ENCODE results near the gene DTX1. TPM values are rescaled to one million over a fixed set of nuclear protein-coding genes. Genes with fewer than 3 reads are reported as not detected.

DTX1 gene
- total and polyA plus RNA-seq, 2 of the 13 experiments (the other 11 are each of a cell fraction or from before 2014, with no cell fraction given) = not detected

- Histone ChIP-seq H4K20me1 (ENCODE audit: insufficient read depth, low read length) (no peaks in the 10 kb centered on the region), H3K27me3 (ENCODE audit: control insufficient read depth in 1 of 2, insufficient read depth in 2 of 2, low read length in 2 of 2) (peaks cover 0 to 1% of the 10 kb centered on the region in 2 experiments; a peak in 1 of 5 replicates), H3K27ac (ENCODE audit: extremely low read length, insufficient read depth, low read length) (no peak overlapping the region), H3K4me1 (ENCODE audit: insufficient read depth, low read length) (no peaks in the 10 kb centered on the region), H3K79me2 (ENCODE audit: insufficient read depth, low read length) (no peaks in the 10 kb centered on the region), H3K36me3 (replicated peaks in 1 of 2; ENCODE audit: control insufficient read depth in 1 of 2, insufficient read depth in 2 of 2, low read length in 2 of 2) (no peaks in the 10 kb centered on the region), H2AFZ (ENCODE audit: low read length) (no peak overlapping the region), H3K4me2 (ENCODE audit: low read depth, low read length) (no peak overlapping the region), H3K9ac (ENCODE audit: insufficient read depth, low read depth, low read length) (no peak overlapping the region), H3K4me3 (replicated peaks in 1 of 3; ENCODE audit: insufficient read depth in 1 of 3, low read depth in 2 of 3, low read length in 3 of 3) (no peak overlapping the region), H3K9me3 (ENCODE audit: low read length) (no peaks in the 10 kb centered on the region)
- no CpG with 5 or more reads among the region's 3 CpGs for WGBS (ENCODE audit: low lambda C conversion rate)
- in situ Hi-C loops (cut with HindIII; ENCODE audit: extremely low pct_ligation_motif_present, low pct_unique_long_range_greater_than_20kb) = no loop called here
- BruUV-seq (replicated peaks) = no TSS peak
- DNase-seq (ENCODE audit: low spot score) = no peak
- no peak for TF ChIP-seq ZFP41 (CRISPR knock-in tag; IDR thresholded peaks at IDR 0.05; ENCODE audit: borderline replicate concordance)
- no peak for TF ChIP-seq CREBL2 (CRISPR knock-in tag; IDR thresholded peaks at IDR 0.05; ENCODE audit: borderline replicate concordance)
- no peak for TF ChIP-seq ZNF446 (CRISPR knock-in tag; IDR thresholded peaks at IDR 0.05)
- TF ChIP-seq, protein P1, sequence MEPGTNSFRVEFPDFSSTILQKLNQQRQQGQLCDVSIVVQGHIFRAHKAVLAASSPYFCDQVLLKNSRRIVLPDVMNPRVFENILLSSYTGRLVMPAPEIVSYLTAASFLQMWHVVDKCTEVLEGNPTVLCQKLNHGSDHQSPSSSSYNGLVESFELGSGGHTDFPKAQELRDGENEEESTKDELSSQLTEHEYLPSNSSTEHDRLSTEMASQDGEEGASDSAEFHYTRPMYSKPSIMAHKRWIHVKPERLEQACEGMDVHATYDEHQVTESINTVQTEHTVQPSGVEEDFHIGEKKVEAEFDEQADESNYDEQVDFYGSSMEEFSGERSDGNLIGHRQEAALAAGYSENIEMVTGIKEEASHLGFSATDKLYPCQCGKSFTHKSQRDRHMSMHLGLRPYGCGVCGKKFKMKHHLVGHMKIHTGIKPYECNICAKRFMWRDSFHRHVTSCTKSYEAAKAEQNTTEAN (CRISPR knock-in tag; conservative IDR thresholded peaks at IDR 0.05) = no peak
- no peak for TF ChIP-seq ZNF20 (CRISPR knock-in tag; IDR thresholded peaks at IDR 0.05)
- TF ChIP-seq, protein P2, sequence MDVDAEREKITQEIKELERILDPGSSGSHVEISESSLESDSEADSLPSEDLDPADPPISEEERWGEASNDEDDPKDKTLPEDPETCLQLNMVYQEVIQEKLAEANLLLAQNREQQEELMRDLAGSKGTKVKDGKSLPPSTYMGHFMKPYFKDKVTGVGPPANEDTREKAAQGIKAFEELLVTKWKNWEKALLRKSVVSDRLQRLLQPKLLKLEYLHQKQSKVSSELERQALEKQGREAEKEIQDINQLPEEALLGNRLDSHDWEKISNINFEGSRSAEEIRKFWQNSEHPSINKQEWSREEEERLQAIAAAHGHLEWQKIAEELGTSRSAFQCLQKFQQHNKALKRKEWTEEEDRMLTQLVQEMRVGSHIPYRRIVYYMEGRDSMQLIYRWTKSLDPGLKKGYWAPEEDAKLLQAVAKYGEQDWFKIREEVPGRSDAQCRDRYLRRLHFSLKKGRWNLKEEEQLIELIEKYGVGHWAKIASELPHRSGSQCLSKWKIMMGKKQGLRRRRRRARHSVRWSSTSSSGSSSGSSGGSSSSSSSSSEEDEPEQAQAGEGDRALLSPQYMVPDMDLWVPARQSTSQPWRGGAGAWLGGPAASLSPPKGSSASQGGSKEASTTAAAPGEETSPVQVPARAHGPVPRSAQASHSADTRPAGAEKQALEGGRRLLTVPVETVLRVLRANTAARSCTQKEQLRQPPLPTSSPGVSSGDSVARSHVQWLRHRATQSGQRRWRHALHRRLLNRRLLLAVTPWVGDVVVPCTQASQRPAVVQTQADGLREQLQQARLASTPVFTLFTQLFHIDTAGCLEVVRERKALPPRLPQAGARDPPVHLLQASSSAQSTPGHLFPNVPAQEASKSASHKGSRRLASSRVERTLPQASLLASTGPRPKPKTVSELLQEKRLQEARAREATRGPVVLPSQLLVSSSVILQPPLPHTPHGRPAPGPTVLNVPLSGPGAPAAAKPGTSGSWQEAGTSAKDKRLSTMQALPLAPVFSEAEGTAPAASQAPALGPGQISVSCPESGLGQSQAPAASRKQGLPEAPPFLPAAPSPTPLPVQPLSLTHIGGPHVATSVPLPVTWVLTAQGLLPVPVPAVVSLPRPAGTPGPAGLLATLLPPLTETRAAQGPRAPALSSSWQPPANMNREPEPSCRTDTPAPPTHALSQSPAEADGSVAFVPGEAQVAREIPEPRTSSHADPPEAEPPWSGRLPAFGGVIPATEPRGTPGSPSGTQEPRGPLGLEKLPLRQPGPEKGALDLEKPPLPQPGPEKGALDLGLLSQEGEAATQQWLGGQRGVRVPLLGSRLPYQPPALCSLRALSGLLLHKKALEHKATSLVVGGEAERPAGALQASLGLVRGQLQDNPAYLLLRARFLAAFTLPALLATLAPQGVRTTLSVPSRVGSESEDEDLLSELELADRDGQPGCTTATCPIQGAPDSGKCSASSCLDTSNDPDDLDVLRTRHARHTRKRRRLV (CRISPR knock-in tag; IDR thresholded peaks at IDR 0.05) = no peak
- TF ChIP-seq SRSF9 (IDR thresholded peaks at IDR 0.05; ENCODE audit: borderline replicate concordance, insufficient read depth, low read depth, low read length, poor library complexity, severe bottlenecking) = no peak
- TF ChIP-seq KLF6 (CRISPR knock-in tag; IDR thresholded peaks at IDR 0.05) = no peak
- TF ChIP-seq NR2F1 (CRISPR knock-in tag; IDR thresholded peaks at IDR 0.05) = no peak
- no peak for TF ChIP-seq ZBTB8A (CRISPR knock-in tag; IDR thresholded peaks at IDR 0.05; ENCODE audit: borderline replicate concordance, low read depth)
- TF ChIP-seq, protein P3, sequence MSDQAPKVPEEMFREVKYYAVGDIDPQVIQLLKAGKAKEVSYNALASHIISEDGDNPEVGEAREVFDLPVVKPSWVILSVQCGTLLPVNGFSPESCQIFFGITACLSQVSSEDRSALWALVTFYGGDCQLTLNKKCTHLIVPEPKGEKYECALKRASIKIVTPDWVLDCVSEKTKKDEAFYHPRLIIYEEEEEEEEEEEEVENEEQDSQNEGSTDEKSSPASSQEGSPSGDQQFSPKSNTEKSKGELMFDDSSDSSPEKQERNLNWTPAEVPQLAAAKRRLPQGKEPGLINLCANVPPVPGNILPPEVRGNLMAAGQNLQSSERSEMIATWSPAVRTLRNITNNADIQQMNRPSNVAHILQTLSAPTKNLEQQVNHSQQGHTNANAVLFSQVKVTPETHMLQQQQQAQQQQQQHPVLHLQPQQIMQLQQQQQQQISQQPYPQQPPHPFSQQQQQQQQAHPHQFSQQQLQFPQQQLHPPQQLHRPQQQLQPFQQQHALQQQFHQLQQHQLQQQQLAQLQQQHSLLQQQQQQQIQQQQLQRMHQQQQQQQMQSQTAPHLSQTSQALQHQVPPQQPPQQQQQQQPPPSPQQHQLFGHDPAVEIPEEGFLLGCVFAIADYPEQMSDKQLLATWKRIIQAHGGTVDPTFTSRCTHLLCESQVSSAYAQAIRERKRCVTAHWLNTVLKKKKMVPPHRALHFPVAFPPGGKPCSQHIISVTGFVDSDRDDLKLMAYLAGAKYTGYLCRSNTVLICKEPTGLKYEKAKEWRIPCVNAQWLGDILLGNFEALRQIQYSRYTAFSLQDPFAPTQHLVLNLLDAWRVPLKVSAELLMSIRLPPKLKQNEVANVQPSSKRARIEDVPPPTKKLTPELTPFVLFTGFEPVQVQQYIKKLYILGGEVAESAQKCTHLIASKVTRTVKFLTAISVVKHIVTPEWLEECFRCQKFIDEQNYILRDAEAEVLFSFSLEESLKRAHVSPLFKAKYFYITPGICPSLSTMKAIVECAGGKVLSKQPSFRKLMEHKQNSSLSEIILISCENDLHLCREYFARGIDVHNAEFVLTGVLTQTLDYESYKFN (CRISPR knock-in tag; conservative IDR thresholded peaks at IDR 0.05) = no peak
- no peak for TF ChIP-seq DR1 (CRISPR knock-in tag; IDR thresholded peaks at IDR 0.05)
- TF ChIP-seq ZNF513 (CRISPR knock-in tag; conservative IDR thresholded peaks at IDR 0.05) = no peak
- intact Hi-C loops (cut with micrococcal nuclease; ENCODE audit: unreplicated experiment) = no loop called here
- ChIA-PET CTCF (ENCODE audit: low intra/inter-chr PET ratio, low total read pairs) (no interaction called here), POLR2A (no interaction called here)
- no peak for FAIRE-seq
- no peak for ATAC-seq
Observed at GRCh38 chr12:113133666-113134065, 77.1 kb downstream of the DTX1 start.

Measured in HepG2 (cell line).